ENCODE data around the gene DEXI.

The DEXI gene

DNA sequence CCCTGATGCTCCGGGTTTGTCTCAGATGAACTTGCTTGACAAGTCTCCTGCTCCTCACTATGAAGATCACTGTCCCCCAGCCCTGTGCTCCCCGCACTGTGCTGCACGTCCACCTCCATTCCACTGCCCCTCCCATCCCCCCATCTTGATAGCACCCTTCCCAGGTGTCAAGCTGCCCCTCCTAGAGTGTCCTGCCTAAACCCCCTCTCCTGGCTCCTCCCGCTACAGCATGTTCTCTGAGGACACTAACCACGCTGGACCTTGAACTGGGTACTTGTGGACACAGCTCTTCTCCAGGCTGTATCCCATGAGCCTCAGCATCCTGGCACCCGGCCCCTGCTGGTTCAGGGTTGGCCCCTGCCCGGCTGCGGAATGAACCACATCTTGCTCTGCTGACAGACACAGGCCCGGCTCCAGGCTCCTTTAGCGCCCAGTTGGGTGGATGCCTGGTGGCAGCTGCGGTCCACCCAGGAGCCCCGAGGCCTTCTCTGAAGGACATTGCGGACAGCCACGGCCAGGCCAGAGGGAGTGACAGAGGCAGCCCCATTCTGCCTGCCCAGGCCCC, 18.5 kb downstream of the DEXI start:
- DNase-seq: no peak

DNA sequence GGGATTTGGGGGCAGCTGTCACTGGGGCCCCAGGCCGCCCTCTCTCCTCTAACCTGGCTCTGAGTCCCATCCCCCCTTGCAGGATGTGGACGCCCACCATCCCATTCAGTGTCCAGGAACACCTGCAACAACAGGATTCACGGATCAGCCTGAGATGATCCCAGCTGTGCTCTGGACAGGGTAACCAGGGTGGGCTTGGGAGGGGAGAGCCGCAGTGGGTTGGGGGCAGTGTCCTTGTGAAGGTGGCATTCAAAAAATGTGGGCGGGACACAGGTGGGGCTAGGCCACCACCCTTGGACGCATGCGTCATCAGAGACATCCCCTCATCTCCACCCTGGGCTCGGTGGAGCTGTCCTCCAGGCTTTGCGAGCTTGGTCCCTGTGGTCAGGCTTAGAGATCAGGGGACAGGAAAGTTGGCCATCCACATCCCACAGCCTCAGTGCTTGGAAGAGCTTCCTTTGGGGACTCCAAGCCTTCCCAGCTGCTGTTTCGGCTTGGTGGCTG, 19.1 kb downstream of the DEXI start:
- DNase-seq: no peak

- no peak for DNase-seq
These were observed 19.7 kb downstream of the DEXI start for GRCh38 chr16:10922328-10923145.

DNA sequence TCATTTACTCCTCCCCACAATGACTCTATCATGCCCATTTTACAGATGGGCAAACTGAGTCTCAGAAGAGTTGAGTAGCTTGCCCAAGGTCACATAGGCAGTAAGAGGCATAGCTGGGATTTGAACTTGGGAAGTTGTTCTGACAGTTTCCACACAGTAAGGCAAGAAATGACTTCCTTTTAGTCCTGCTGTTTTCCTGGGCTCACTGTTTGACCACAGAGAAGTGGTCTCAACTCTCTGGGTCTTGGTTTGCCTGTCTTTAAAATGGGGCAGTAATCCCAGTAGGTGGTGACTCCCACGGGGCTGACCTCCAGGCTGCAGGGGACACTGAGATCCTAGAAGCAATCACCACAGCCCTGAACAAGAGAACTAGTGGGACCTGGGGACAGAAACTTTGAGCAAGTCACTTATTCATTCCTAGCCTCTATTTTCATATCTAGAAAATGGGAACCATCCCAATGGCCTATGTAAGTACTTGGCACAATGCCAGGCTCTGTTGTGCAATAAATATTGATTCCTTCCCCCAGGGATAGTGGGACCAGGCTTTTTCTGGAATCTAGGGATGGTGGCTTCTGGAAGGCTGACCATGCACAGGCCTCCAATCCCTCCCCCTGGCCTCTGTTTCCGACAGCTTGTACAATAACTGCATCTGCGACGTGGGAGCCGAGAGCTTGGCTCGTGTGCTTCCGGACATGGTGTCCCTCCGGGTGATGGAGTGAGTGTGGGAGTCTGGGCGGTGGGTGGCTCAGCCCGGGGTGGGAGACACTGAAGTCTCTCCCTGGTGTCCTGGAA, 20.5 kb downstream of the DEXI start:
- DNase-seq: no peak

DNA sequence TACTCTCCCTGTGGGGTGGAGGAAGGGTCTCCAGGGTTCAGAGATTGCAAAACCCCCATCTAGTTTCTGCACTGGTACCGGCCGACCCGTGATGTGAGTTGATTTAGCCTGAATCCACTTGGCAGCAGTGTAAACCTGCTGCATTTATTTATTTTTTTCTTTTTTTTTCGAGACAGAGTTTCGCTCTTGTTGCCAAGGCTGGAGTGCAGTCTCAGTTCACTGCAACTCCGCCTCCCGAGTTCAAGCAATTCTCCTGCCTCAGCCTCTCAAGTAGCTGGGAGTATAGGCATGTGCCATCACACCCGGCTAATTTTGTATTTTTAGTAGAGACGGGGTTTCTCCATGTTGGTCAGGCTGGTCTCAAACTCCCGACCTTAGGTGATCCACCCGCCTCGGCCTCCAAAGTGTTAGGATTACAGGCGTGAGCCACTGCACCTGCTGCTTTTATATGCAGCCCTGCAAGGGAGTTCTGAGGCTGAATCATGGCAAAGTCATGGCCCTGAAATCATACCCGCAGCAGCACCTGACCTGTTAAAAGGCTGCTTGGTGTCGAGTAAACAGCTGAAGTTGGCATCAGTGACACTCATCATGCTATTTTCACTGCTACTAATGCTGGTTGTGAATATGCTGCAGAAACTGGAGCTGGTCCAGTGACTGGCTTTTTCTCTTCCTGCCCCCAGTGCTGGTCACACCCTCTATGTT, 21.4 kb downstream of the DEXI start:
- DNase-seq: no peak

DNA sequence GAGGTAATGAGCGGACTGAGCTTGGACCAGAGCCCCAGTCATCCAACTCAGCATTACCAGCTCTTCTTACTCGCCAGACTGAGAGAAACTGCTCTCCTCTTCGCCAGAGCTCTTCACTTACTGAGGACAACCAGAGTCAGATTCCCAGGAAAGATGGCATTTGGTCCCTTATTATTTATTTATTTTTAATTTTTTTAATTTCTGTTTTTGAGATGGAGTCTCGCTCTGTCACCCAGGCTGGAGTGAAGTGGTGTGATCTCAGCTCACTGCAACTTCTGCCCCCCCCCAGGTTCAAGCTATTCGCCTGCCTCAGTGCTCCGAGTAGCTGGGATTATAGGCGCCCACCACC, 23.3 kb downstream of the DEXI start:
- DNase-seq: no peak

GRCh38 chr16:10918294-10919002, 23.8 kb downstream of the DEXI start:
- peak; percentile 69 for DNase-seq

DNA sequence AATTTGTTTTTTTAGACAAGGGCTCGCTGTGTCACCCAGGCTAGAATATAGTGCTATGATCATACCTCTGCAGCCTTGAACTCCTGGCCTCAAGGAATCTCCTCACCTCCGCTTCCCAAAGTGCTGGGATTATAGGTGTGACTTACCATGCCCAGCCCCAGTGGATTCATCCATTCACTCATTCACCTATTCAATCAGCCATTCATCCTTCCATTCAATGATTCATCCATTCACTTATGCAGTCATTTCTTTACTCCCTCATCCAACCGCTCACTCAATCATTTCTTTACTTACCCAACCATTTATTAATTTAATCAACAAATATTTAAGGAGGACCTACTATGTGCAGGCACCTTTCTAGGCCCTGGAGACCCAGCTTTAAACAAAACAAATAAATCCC, 25.7 kb downstream of the DEXI start:
- DNase-seq: no peak

- no peak for DNase-seq
These were observed 31.0 kb downstream of the DEXI start for GRCh38 chr16:10911267-10911666.

DNA sequence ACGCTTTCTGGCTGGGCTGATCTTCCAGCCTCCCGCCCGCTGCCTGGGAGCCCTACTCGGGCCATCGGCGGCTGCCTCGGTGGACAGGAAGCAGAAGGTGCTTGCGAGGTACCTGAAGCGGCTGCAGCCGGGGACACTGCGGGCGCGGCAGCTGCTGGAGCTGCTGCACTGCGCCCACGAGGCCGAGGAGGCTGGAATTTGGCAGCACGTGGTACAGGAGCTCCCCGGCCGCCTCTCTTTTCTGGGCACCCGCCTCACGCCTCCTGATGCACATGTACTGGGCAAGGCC, 34.6 kb downstream of the DEXI start:
- DNase-seq: no peak

- no peak for DNase-seq
These were observed 35.1 kb downstream of the DEXI start for GRCh38 chr16:10906914-10907756.

DNA sequence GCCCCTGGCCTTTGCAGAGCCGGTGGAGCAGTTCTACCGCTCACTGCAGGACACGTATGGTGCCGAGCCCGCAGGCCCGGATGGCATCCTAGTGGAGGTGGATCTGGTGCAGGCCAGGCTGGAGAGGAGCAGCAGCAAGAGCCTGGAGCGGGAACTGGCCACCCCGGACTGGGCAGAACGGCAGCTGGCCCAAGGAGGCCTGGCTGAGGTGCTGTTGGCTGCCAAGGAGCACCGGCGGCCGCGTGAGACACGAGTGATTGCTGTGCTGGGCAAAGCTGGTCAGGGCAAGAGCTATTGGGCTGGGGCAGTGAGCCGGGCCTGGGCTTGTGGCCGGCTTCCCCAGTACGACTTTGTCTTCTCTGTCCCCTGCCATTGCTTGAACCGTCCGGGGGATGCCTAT, 35.8 kb downstream of the DEXI start:
- no peak for DNase-seq

- DNase-seq: no peak
These were observed 39.3 kb downstream of the DEXI start for GRCh38 chr16:10902999-10903398.

GRCh38 chr16:10897134-10897533, 45.1 kb downstream of the DEXI start:
- DNase-seq: no peak

DNA sequence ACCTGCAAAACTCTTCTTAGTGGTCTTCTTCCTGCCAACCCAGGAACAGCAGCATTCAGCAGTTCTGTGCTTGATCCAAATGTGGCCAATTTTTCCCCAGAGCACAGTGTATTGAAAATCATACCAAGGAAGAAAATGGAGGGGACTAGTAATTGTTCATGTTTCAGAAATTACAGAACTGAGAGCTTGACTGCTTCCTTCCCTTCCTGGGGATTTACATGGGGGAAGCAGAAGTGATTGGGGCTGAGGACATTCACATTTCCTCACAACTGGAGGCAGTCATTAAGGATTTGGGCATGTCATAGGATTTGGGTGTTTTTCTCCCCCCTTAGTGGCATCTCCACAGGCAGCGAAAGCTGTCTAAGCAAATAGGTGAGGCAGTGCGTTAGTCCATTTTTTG, 45.5 kb downstream of the DEXI start:
- no peak for DNase-seq

DNA sequence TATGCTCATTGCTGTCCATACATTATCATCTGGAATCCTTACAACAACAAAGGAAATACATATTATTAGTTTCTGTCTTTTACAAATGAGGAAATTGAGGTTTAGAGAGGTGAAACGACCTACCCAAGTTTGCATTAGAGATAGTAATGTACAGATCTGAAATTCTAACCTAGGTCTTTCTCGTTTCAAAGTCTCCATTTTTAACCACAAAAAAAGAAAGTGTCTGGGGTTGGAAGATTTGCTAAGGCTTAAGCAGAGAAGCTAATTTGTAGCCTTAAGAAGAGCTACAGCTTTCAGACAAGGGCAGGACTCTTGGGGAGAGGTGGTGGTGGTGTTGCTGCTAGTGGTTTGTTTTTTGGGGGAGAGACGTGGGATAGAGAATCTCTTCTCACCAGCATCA, 46.1 kb downstream of the DEXI start:
- no peak for DNase-seq

- no peak for DNase-seq
These were observed 47.0 kb downstream of the DEXI start for GRCh38 chr16:10895053-10895946.

DNA sequence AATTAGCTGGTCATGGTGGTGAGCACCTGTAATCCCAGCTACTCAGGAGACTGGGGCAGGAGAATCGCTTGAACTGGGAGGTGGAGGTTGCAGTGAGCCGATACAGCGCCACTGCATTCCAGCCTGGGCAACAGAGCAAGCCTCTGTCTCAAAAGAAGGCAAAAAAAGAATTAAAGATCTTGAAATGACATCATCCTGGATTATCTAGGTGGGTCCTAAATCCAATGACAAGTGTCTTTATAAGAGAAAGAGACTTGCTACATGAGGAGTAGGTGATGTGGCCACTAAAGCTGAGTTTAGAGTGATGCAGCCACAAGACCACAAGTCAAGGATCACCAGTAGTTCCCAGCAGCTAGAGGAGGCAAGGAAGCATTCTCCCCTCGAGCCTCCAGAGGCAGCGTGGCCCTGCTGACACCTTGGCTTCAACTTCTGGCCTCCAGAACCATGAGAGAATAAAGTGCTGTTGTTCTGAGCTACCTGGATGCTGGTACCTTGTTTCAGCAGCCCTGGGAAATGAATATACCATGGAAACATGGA, 49.4 kb downstream of the DEXI start:
- no peak for DNase-seq

DNA sequence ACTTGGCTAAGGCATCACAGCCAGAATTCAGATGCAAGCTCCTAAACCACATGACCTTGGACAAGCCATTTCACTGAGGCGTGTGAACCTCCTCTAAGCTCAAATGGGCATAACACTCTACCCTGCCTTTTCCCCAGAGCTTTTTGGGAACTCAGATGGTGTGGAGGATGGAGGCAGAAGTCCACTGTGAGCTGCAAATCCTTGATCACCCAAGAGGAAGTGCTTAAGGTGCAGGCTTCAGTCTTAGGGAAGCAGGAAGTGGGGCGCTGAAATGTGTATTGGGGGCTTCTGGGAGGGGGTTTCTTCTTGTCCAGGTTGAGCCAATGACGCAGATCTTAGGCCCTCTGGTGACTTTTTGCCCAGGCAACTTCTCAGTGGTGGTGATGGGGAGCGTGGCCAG, 52.4 kb downstream of the DEXI start:
- no peak for DNase-seq

DNA sequence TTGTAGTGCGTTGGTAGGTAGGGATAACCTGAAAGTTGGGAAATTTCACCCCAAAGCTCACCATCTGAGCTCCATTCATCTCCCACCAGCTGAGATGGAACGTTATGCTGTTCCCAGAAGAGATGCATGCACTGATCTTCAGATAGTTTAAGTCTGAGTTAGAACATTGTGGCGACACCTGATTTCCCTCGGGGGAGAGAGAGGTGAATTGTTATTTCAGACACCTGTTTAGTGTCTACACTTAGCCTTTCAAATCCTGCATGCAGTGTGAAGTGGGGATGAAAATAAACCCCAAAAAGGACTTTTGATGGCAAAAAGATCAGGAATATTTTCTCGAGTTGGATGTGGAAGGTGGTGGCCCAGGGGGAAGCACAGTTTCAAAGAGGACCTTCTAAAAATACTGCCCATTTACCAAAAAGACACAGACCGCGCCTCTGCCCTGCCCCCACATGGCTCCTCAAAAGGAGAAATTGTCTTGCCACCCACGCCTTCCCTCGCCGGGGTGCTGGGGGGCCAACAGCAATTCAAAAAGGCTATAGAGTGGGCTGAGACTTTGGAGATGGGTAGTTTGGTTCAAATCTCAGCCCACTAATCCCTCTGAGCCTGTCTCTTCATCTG, 53.8 kb downstream of the DEXI start:
- no peak for DNase-seq
